HEK293 (cell line): ENCODE measurements around the gene KLF11.

ENCODE experiments used
- CTCF ChIA-PET: fragments of 350-600 bp; formaldehyde crosslinking; extraction: SDS; loops from one replicate; lab custom pipeline; 2021; ENCODE audit warnings: antibody characterized with exemption; lab: Yijun Ruan, JAX
- POLR2A ChIA-PET: fragments of 300-600 bp; formaldehyde crosslinking; extraction: SDS; loops from one replicate; lab custom pipeline; 2020; ENCODE audit warnings: antibody characterized with exemption, inconsistent platforms; lab: Yijun Ruan, JAX
- H3K27ac ChIP-seq: fragments of 200-500 bp; sonication (Bioruptor generic); 2 replicates; pipeline ENCODE4 v1.5.1; 2014; ENCODE audit warnings: low read depth, low read length, control low read depth, inconsistent platforms; ENCODE audit errors: extremely low read depth
- H3K36me3 ChIP-seq, 2 experiments: fragments of 200-500 bp in 1 of 2; sonication (Bioruptor generic) in 1 of 2; 1 replicate in 1 of 2; 2 replicates in 1 of 2; pipeline ENCODE4 v1.5.1; 2014 to 2017; ENCODE audit warnings: inconsistent platforms in 2 of 2, low read length in 2 of 2; ENCODE audit not compliant: control insufficient read depth in 2 of 2, insufficient read depth in 1 of 2
- H3K4me1 ChIP-seq: fragments of 200-500 bp; sonication (Bioruptor generic); 2 replicates; pipeline ENCODE4 v1.5.1; 2014; ENCODE audit warnings: mild to moderate bottlenecking, low read length, inconsistent platforms; ENCODE audit not compliant: control insufficient read depth, insufficient read depth
- H3K4me3 ChIP-seq: 2 replicates; pipeline ENCODE4 v1.5.1; 2011; ENCODE audit warnings: low read depth, mild to moderate bottlenecking, control low read depth, low read length, moderate library complexity
- H3K9me3 ChIP-seq: fragments of 200-500 bp; sonication (Bioruptor generic); 2 replicates; pipeline ENCODE4 v1.5.1; 2014; ENCODE audit warnings: low read depth, low read length, inconsistent platforms; ENCODE audit not compliant: control insufficient read depth, insufficient read depth
- BCL11B ChIP-seq: fragments of 450-650 bp; formaldehyde crosslinking; IDR thresholded peaks from 2 replicates; pipeline ENCODE4 v1.5.1; 2016; ENCODE audit warnings: low read depth, missing biosample characterization, missing genetic modification characterization
- GLIS1 ChIP-seq: fragments of 450-650 bp; formaldehyde crosslinking; IDR thresholded peaks from 2 replicates; pipeline ENCODE4 v1.5.1; 2016; ENCODE audit warnings: missing biosample characterization, missing genetic modification characterization
- IKZF3 ChIP-seq: fragments of 450-650 bp; IDR thresholded peaks from 2 replicates; pipeline ENCODE4 v1.5.0; 2018; ENCODE audit warnings: missing biosample characterization, mild to moderate bottlenecking, missing genetic modification characterization, moderate library complexity
- SP7 ChIP-seq: fragments of 450-650 bp; formaldehyde crosslinking; IDR thresholded peaks from 2 replicates; pipeline ENCODE4 v1.5.1; 2016; ENCODE audit warnings: missing biosample characterization, missing genetic modification characterization
- YY1 ChIP-seq: fragments of 450-650 bp; formaldehyde crosslinking; IDR thresholded peaks from 2 replicates; pipeline ENCODE4 v1.5.1; 2018; ENCODE audit warnings: missing biosample characterization, missing genetic modification characterization
- ZBTB20 ChIP-seq: fragments of 450-650 bp; formaldehyde crosslinking; IDR thresholded peaks from 2 replicates; pipeline ENCODE4 v1.5.1; 2016; ENCODE audit warnings: missing biosample characterization, missing genetic modification characterization
- ZNF19 ChIP-seq: fragments of 450-650 bp; formaldehyde crosslinking; IDR thresholded peaks from 2 replicates; pipeline ENCODE4; 2016; ENCODE audit warnings: missing biosample characterization, missing genetic modification characterization, low read depth
- ZNF2 ChIP-seq: fragments of 450-650 bp; formaldehyde crosslinking; IDR thresholded peaks from 2 replicates; pipeline ENCODE4 v1.5.1; 2016; ENCODE audit warnings: missing biosample characterization, missing genetic modification characterization
- ZNF311 ChIP-seq: fragments of 450-650 bp; formaldehyde crosslinking; IDR thresholded peaks from 2 replicates; pipeline ENCODE4 v1.5.1; 2017; ENCODE audit warnings: missing biosample characterization, missing genetic modification characterization, borderline replicate concordance
- ZNF37A ChIP-seq: fragments of 450-650 bp; IDR thresholded peaks from 2 replicates; pipeline ENCODE4 v1.5.1; 2018; ENCODE audit warnings: missing biosample characterization, missing genetic modification characterization
- ZNF560 ChIP-seq: fragments of 450-650 bp; formaldehyde crosslinking; IDR thresholded peaks from 2 replicates; pipeline ENCODE4 v1.5.1; 2017; ENCODE audit warnings: missing biosample characterization, missing genetic modification characterization, borderline replicate concordance
- ZNF610 ChIP-seq: fragments of 450-650 bp; formaldehyde crosslinking; IDR thresholded peaks from 2 replicates; pipeline ENCODE4 v1.5.1; 2016; ENCODE audit warnings: missing biosample characterization, missing genetic modification characterization, borderline replicate concordance
- ZNF639 ChIP-seq: fragments of 450-650 bp; formaldehyde crosslinking; IDR thresholded peaks from 2 replicates; pipeline ENCODE4 v1.5.1; 2016; ENCODE audit warnings: missing biosample characterization, missing genetic modification characterization
- ZNF777 ChIP-seq: fragments of 450-650 bp; formaldehyde crosslinking; IDR thresholded peaks from 2 replicates; pipeline ENCODE4 v1.5.1; 2017; ENCODE audit warnings: missing biosample characterization, missing genetic modification characterization, borderline replicate concordance
- ZNF830 ChIP-seq: fragments of 450-650 bp; IDR thresholded peaks from 2 replicates; pipeline ENCODE4 v1.5.0; 2018; ENCODE audit warnings: missing biosample characterization, missing genetic modification characterization, low read depth, mild to moderate bottlenecking, moderate library complexity
- TF ChIP-seq, protein P1 (sequence below): fragments of 450-650 bp; formaldehyde crosslinking; IDR thresholded peaks from 2 replicates; pipeline ENCODE4 v1.5.1; 2017; ENCODE audit warnings: missing biosample characterization, missing genetic modification characterization
- TF ChIP-seq, protein P2 (sequence below): fragments of 450-650 bp; formaldehyde crosslinking; IDR thresholded peaks from 2 replicates; pipeline ENCODE4 v1.5.1; 2016; ENCODE audit warnings: missing biosample characterization, missing genetic modification characterization
- TF ChIP-seq, protein P3 (sequence below): fragments of 450-650 bp; formaldehyde crosslinking; IDR thresholded peaks from 2 replicates; pipeline ENCODE4 v1.5.1; 2017; ENCODE audit warnings: missing biosample characterization, missing genetic modification characterization
- TF ChIP-seq, protein P4 (sequence below): fragments of 450-650 bp; formaldehyde crosslinking; IDR thresholded peaks from 2 replicates; pipeline ENCODE4 v1.5.1; 2016; ENCODE audit warnings: missing biosample characterization, missing genetic modification characterization

Gene KLF11

GRCh38 chr2:10080536-10081304 is 37.4 kb downstream of the KLF11 start:
- Histone ChIP-seq H3K36me3 (no peaks in the 10 kb centered on the region; a peak in 1 of 3 replicates), H3K4me1 (0 out of 2 replicates have a peak, but pooled peaks cover 11% of the 10 kb centered on the region), H3K27ac (no peak overlapping the region), H3K9me3 (no peaks in the 10 kb centered on the region), H3K4me3 (peak overlapping the region; percentile 29)
- ChIA-PET POLR2A (interaction anchor here (0.6 kb wide), 1 partner anchor 248 kb away, joined by 3 read pairs; no protein-coding TSS in a partner anchor), CTCF (interaction anchor here (0.6 to 2.4 kb wide), 3 partner anchors 8 to 354 kb away, joined by 3 to 14 read pairs (median 4); no protein-coding TSS in a partner anchor)
- TF ChIP-seq ZNF560 = no peak
- TF ChIP-seq, protein P1, sequence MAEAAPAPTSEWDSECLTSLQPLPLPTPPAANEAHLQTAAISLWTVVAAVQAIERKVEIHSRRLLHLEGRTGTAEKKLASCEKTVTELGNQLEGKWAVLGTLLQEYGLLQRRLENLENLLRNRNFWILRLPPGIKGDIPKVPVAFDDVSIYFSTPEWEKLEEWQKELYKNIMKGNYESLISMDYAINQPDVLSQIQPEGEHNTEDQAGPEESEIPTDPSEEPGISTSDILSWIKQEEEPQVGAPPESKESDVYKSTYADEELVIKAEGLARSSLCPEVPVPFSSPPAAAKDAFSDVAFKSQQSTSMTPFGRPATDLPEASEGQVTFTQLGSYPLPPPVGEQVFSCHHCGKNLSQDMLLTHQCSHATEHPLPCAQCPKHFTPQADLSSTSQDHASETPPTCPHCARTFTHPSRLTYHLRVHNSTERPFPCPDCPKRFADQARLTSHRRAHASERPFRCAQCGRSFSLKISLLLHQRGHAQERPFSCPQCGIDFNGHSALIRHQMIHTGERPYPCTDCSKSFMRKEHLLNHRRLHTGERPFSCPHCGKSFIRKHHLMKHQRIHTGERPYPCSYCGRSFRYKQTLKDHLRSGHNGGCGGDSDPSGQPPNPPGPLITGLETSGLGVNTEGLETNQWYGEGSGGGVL = peak; percentile 41; the same call in 1 of the 2 replicates
- TF ChIP-seq ZNF610 (tag by site-specific recombination) = no peak

DNA sequence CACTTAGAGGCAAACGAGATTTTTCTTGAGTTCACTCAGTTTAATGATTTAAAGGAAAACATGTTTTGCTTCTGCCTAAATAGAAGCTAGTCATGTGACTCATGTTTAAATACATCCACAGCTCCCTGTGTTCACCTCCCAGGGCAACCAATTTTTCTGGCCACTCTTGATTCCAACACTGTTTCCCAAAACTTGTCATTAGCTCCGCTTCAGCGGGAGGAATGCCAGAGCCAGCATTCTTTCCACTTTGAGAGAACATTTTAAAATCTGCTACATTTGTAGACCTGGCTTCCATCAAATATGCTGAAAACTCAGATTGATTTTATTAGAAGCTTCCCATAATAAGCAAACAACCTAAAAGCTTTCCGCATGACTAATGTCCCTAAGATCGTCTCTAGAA is 39.7 kb downstream of the KLF11 start:
- CTCF ChIA-PET = interaction anchor here (0.6 to 6.5 kb wide), 7 partner anchors 10 to 406 kb away, joined by 3 to 46 read pairs (median 3); no protein-coding TSS in a partner anchor
- POLR2A ChIA-PET = interaction anchor here (0.9 kb wide), 1 partner anchor 10 kb away, joined by 4 read pairs; no protein-coding TSS in a partner anchor
- Histone ChIP-seq H3K4me1 (0 out of 2 replicates have a peak, but pooled peaks cover 11% of the 10 kb centered on the region), H3K4me3 (no peak overlapping the region), H3K27ac (no peak overlapping the region), H3K36me3 (no peaks in the 10 kb centered on the region), H3K9me3 (no peaks in the 10 kb centered on the region)
- TF ChIP-seq ZNF639 (tag by site-specific recombination) = no peak
- TF ChIP-seq, protein P2, sequence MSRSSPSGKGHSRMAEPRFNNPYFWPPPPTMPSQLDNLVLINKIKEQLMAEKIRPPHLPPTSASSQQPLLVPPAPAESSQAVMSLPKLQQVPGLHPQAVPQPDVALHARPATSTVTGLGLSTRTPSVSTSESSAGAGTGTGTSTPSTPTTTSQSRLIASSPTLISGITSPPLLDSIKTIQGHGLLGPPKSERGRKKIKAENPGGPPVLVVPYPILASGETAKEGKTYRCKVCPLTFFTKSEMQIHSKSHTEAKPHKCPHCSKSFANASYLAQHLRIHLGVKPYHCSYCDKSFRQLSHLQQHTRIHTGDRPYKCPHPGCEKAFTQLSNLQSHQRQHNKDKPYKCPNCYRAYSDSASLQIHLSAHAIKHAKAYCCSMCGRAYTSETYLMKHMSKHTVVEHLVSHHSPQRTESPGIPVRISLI = no peak
- TF ChIP-seq ZNF830 = no peak
- TF ChIP-seq, protein P3, sequence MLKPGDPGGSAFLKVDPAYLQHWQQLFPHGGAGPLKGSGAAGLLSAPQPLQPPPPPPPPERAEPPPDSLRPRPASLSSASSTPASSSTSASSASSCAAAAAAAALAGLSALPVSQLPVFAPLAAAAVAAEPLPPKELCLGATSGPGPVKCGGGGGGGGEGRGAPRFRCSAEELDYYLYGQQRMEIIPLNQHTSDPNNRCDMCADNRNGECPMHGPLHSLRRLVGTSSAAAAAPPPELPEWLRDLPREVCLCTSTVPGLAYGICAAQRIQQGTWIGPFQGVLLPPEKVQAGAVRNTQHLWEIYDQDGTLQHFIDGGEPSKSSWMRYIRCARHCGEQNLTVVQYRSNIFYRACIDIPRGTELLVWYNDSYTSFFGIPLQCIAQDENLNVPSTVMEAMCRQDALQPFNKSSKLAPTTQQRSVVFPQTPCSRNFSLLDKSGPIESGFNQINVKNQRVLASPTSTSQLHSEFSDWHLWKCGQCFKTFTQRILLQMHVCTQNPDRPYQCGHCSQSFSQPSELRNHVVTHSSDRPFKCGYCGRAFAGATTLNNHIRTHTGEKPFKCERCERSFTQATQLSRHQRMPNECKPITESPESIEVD (tag by site-specific recombination) = 0 out of 2 replicates have a peak, but pooled peaks have one; percentile 29
- TF ChIP-seq ZNF311 (tag by site-specific recombination) = no peak

DNA sequence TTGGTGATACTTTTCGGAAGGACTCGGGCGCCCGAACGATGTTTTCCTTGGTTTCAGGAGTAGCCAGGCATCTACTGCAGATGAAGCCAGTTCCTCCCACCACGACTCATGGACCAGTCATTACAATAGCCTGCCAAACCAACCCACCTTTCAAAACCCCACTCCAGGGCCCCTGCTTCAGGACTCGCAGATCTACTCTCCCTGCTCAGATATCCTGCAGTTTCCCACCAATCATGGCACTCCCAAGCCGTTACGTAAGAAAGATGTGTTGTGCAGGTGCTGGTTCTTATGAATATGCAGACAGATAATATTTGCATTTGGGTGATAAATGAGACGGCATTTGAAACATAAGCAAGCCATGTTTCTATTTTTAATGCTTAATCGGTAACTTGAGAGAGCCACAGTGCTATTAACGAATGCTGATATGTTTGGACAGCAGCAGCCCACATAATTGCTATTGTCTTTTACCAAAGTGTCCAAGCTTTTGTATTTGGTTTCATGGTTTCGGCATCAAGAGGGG is 40.4 kb downstream of the KLF11 start:
- POLR2A ChIA-PET = no interaction called here
- no peak overlapping the region for H3K4me3 ChIP-seq
- H3K4me1 ChIP-seq = 0 out of 2 replicates have a peak, but pooled peaks cover 11% of the 10 kb centered on the region
- H3K36me3 ChIP-seq = no peaks in the 10 kb centered on the region
- CTCF ChIA-PET = interaction anchor here (0.5 to 6.5 kb wide), 7 partner anchors 11 to 326 kb away, joined by 3 to 46 read pairs (median 5); no protein-coding TSS in a partner anchor
- H3K9me3 ChIP-seq = no peaks in the 10 kb centered on the region
- H3K27ac ChIP-seq = no peak overlapping the region
- TF ChIP-seq BCL11B (tag by site-specific recombination) (no peak), IKZF3 (tag by site-specific recombination) (no peak), SP7 (tag by site-specific recombination) (peak; percentile 75), ZNF2 (tag by site-specific recombination) (0 out of 2 replicates have a peak, but pooled peaks have one; percentile 16), YY1 (tag by site-specific recombination) (no peak), ZNF37A (tag by site-specific recombination) (no peak), GLIS1 (tag by site-specific recombination) (no peak), ZNF560 (no peak), ZBTB20 (tag by site-specific recombination) (peak; percentile 76), ZNF777 (tag by site-specific recombination) (no peak), ZNF19 (no peak)
- TF ChIP-seq, protein P4, sequence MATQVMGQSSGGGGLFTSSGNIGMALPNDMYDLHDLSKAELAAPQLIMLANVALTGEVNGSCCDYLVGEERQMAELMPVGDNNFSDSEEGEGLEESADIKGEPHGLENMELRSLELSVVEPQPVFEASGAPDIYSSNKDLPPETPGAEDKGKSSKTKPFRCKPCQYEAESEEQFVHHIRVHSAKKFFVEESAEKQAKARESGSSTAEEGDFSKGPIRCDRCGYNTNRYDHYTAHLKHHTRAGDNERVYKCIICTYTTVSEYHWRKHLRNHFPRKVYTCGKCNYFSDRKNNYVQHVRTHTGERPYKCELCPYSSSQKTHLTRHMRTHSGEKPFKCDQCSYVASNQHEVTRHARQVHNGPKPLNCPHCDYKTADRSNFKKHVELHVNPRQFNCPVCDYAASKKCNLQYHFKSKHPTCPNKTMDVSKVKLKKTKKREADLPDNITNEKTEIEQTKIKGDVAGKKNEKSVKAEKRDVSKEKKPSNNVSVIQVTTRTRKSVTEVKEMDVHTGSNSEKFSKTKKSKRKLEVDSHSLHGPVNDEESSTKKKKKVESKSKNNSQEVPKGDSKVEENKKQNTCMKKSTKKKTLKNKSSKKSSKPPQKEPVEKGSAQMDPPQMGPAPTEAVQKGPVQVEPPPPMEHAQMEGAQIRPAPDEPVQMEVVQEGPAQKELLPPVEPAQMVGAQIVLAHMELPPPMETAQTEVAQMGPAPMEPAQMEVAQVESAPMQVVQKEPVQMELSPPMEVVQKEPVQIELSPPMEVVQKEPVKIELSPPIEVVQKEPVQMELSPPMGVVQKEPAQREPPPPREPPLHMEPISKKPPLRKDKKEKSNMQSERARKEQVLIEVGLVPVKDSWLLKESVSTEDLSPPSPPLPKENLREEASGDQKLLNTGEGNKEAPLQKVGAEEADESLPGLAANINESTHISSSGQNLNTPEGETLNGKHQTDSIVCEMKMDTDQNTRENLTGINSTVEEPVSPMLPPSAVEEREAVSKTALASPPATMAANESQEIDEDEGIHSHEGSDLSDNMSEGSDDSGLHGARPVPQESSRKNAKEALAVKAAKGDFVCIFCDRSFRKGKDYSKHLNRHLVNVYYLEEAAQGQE (tag by site-specific recombination) = peak; percentile 81
